ENCODE data around the gene TEX55. TPM values are rescaled to one million over a fixed set of nuclear protein-coding genes. Genes with fewer than 3 reads are reported as not detected.
"Not testable (repeated sequence)": the region's sequence is repeated elsewhere in the genome, so short reads cannot be mapped to it uniquely, and the experiment has no call there.

The TEX55 gene
- not detected for polyA plus RNA-seq
- long read RNA-seq, donor 1: 0 reads
- long read RNA-seq, donor 2: 0 reads
- long read RNA-seq, donor 3: 0 reads
- long read RNA-seq, donor 4: 0 reads
- long read RNA-seq, donor 5: 0 reads
- long read RNA-seq, donor 6: 0 reads
- long read RNA-seq, donor 7: 0 reads
- long read RNA-seq, donor 8: 0 reads
- long read RNA-seq, donor 9: 0 reads
- long read RNA-seq, donor 10: 0 reads
- long read RNA-seq, donor 11: 0 reads

DNA sequence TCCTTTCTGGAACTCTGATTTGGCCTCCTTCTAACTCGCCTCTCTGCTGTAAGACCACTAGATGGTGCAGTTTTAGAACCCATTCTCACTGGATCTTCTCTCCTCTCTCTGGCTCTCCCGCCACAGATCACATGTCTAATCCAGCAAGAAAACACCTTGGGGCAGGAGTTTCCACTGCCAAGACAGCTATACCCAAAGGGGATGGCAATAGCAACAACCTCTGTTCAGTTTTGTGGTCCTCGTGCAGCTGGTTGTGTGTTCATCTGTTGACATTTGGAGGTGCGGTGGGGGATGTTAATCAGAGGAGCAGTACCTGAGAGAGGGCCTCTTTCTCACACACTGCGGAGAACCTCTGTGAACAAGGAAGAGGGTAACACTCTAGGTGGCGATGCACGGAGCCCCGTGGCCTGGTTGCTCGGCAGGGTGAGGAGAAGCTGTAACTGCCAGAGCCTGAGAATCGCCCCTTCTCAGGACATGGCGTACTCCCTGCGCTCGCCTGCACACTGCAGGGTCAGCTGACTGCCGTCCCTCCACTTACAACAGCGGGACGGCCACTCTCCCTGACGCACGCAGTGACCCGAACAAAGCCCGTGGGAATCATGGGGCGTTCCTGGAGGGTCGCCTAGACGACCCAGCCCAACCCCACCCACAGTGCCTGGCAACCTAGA is at the start of gene TEX55:
TSS of gene TEX55 (plus strand) at position 666 of the 668 bp plus-strand sequence. CDS start 25 bp downstream, outside the sequence.
- Histone ChIP-seq H3K27me3 (ENCODE audit: control insufficient read depth, insufficient read depth, low read length) (no peaks in the 10 kb centered on the region), H3K27ac (ENCODE audit: low read length) (no peak within 1 kb of the TSS), H3K4me1 (ENCODE audit: control insufficient read depth, insufficient read depth, low read length) (no peaks in the 10 kb centered on the region), H3K9me3 (ENCODE audit: control insufficient read depth, low read depth, low read length) (no peaks in the 10 kb centered on the region), H3K4me3 (ENCODE audit: low read length) (no peak within 1 kb of the TSS), H3K36me3 (ENCODE audit: control insufficient read depth, insufficient read depth, low read length) (no peaks in the 10 kb centered on the region)
- 20% methylated on average over 1 of the region's 23 CpGs for WGBS (ENCODE audit: insufficient coverage, low lambda C conversion rate)
- peak; percentile 30 to 59 for DNase-seq

DNA sequence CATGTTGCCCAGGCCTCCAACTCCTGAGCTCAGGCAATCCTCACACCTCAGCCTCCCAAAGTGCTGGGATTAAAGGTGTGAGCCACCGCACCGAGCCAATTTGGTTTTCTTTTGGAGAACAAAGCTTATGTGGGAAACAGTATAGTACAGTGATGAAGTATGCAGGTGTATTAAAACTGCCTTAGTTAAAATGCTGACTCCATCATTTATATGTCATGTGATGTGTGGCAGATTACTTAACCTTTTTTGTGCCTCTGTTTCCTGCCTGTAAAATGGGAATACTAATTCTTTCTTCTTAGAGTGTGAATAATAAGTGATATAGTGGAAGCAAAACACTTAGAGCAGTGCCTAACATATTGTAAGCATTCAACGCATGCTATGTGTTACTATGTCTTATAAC is 48.0 kb upstream of the TEX55 start:
- DNase-seq: no peak
- Histone ChIP-seq H3K27ac (ENCODE audit: low read length) (no peak overlapping the region), H3K4me1 (ENCODE audit: control insufficient read depth, insufficient read depth, low read length) (no peaks in the 10 kb centered on the region), H3K9me3 (ENCODE audit: control insufficient read depth, low read depth, low read length) (no peaks in the 10 kb centered on the region), H3K36me3 (ENCODE audit: control insufficient read depth, insufficient read depth, low read length) (no peaks in the 10 kb centered on the region), H3K27me3 (ENCODE audit: control insufficient read depth, insufficient read depth, low read length) (no peaks in the 10 kb centered on the region), H3K4me3 (ENCODE audit: low read length) (no peak overlapping the region)
- WGBS (ENCODE audit: insufficient coverage, low lambda C conversion rate): no CpG with 5 or more reads among the region's 3 CpGs

DNA sequence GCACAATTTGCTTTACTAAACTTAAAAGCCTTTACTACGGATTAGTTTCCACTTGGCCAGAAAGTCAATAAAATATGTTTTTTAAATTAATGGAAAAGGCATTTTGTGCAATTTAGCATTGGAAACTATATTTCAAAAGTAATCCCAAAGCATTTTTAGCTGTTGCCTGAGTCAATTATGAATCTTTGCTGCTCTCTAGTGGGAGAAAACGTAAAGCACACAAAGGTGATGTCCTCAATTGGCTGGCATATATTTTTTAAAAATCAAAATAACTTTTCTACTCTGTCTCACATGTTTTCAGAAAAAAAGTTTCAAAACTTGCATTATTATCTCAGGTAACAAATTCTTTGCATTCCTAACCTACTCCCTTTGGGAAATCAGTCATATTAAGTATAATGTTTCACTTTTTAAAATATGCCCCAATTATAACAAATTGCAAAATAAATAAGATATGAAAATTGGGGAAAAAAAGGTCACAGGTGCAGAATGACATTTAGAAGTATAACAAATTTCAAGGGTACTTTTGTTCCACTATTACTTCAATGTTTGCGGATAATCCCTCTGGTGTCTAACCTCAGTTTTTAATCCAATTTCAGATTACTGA is 47.2 kb upstream of the TEX55 start:
- H3K27ac ChIP-seq (ENCODE audit: low read length): no peak overlapping the region
- H3K4me1 ChIP-seq (ENCODE audit: control insufficient read depth, insufficient read depth, low read length): no peaks in the 10 kb centered on the region
- no peak overlapping the region for H3K4me3 ChIP-seq (ENCODE audit: low read length)
- 7% methylated on average over 2 of the region's 3 CpGs for WGBS (ENCODE audit: insufficient coverage, low lambda C conversion rate)
- DNase-seq: peak in 1 of 2 donors; percentile 4
- H3K36me3 ChIP-seq (ENCODE audit: control insufficient read depth, insufficient read depth, low read length): no peaks in the 10 kb centered on the region
- no peaks in the 10 kb centered on the region for H3K27me3 ChIP-seq (ENCODE audit: control insufficient read depth, insufficient read depth, low read length)
- no peaks in the 10 kb centered on the region for H3K9me3 ChIP-seq (ENCODE audit: control insufficient read depth, low read depth, low read length)

DNA sequence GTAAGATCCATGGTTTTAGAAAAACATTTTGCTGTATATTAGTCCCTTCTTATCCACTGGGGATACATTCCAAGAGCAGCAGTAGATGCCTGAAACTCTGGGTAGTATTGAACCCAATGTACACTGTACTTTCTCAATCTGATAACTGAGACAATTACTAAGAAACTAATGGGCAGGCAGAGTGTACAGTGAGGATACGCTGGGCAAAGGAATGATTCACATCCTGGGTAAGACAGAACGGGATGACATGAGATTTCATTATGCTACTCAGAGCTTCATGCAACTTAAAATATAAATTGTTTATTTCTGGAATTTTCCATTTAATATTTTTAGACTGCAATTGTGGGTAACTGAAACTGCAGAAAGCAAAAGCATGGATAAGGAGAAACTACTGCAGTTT is 46.2 kb upstream of the TEX55 start:
- no peaks in the 10 kb centered on the region for H3K36me3 ChIP-seq (ENCODE audit: control insufficient read depth, insufficient read depth, low read length)
- no peaks in the 10 kb centered on the region for H3K4me1 ChIP-seq (ENCODE audit: control insufficient read depth, insufficient read depth, low read length)
- WGBS (ENCODE audit: insufficient coverage, low lambda C conversion rate): 80% methylated on average over 1 of the region's 2 CpGs
- no peak overlapping the region for H3K27ac ChIP-seq (ENCODE audit: low read length)
- H3K27me3 ChIP-seq (ENCODE audit: control insufficient read depth, insufficient read depth, low read length): no peaks in the 10 kb centered on the region
- no peaks in the 10 kb centered on the region for H3K9me3 ChIP-seq (ENCODE audit: control insufficient read depth, low read depth, low read length)
- DNase-seq: no peak
- no peak overlapping the region for H3K4me3 ChIP-seq (ENCODE audit: low read length)

DNA sequence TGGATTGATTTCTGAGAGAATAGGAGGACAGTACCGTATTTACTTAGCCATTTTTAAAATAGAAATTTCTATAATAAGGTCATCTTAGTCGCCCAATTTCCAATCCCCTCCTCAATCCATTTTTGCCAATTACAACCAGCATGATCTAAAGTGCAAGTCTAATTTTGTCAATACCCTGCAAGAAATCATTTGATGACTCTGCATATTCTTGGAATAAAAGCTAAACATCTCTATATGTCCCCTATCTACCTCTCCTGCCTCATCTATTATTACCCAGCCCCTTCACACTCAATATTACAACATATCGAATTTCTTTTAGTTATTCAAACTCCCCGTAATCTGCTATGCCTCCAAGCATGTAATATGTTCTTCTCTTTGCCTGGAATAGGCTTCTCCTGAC is 41.9 kb upstream of the TEX55 start:
- no peak overlapping the region for H3K4me3 ChIP-seq (ENCODE audit: low read length)
- no peaks in the 10 kb centered on the region for H3K4me1 ChIP-seq (ENCODE audit: control insufficient read depth, insufficient read depth, low read length)
- no peaks in the 10 kb centered on the region for H3K9me3 ChIP-seq (ENCODE audit: control insufficient read depth, low read depth, low read length)
- H3K36me3 ChIP-seq (ENCODE audit: control insufficient read depth, insufficient read depth, low read length): no peaks in the 10 kb centered on the region
- DNase-seq: no peak
- 93% methylated on average over 2 of the region's 4 CpGs for WGBS (ENCODE audit: insufficient coverage, low lambda C conversion rate)
- H3K27ac ChIP-seq (ENCODE audit: low read length): no peak overlapping the region
- H3K27me3 ChIP-seq (ENCODE audit: control insufficient read depth, insufficient read depth, low read length): no peaks in the 10 kb centered on the region

DNA sequence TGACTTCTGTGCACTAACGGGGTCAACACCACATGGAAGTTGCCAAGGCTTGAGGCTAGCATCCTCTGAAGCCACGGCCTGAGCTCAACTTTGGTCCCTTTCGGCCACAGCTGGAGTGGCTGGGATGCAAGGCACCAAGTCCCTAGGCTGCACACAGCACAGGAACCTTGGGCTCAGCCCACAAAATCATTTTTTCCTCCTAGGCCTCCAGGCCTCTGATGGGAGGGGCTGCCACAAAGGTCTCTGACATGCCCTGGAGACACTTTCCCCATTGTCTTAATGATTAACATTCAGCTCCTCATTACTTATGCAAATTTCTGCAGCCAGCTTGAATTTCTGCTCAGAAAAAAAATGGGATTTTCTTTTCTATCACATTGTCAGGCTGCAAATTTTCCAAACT is 27.6 kb upstream of the TEX55 start:
- WGBS (ENCODE audit: insufficient coverage, low lambda C conversion rate): no CpG with 5 or more reads among the region's 3 CpGs
- not testable (repeated sequence) for H3K36me3 ChIP-seq (ENCODE audit: control insufficient read depth, insufficient read depth, low read length); H3K4me1 ChIP-seq (ENCODE audit: control insufficient read depth, insufficient read depth, low read length); H3K27ac ChIP-seq (ENCODE audit: low read length); DNase-seq; H3K9me3 ChIP-seq (ENCODE audit: control insufficient read depth, low read depth, low read length); H3K27me3 ChIP-seq (ENCODE audit: control insufficient read depth, insufficient read depth, low read length); H3K4me3 ChIP-seq (ENCODE audit: low read length)

DNA sequence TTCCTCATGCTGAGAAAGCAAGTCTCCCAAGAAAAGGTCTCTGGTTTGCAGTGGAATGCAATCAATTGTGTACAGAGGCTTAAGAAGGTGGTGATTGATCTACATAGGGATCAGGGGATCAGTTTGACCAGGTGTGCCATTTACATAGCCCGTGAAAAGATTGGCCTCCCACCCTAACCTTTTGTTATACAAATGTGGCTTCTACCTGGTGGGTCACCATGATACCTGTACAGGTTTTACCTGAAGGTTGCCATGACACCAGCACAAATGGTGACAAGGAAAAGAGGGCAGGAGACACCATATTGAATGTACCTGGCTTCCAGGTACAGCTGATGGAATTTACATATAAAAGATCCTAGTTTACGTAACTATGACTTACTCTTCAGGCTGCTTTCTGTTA is 25.5 kb upstream of the TEX55 start:
- WGBS (ENCODE audit: insufficient coverage, low lambda C conversion rate): 100% methylated on average over 1 of the region's 2 CpGs

DNA sequence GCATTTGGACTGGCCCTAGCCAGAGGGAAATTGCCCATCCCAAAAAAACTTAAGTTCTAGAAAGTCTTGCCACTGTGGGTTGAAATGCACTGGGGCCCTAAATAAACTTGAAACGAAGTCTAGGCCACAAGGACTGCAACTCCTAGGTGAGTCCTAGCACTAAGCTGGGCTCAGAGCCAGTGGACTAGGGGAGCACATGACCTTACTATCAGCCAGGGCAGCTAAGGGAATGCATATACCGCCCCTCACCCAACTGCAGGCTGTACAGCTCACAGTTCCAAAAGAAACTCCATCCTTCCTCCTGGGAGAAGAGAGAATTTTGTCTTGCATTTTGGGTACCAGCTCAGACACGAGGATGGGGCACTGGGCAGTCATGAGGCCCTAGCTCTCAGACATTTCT is 23.6 kb upstream of the TEX55 start:
- no peak overlapping the region for H3K4me3 ChIP-seq (ENCODE audit: low read length)
- DNase-seq: no peak
- no peaks in the 10 kb centered on the region for H3K27me3 ChIP-seq (ENCODE audit: control insufficient read depth, insufficient read depth, low read length)
- no peaks in the 10 kb centered on the region for H3K4me1 ChIP-seq (ENCODE audit: control insufficient read depth, insufficient read depth, low read length)
- H3K9me3 ChIP-seq (ENCODE audit: control insufficient read depth, low read depth, low read length): no peaks in the 10 kb centered on the region
- H3K27ac ChIP-seq (ENCODE audit: low read length): no peak overlapping the region
- no CpG with 5 or more reads among the region's 3 CpGs for WGBS (ENCODE audit: insufficient coverage, low lambda C conversion rate)
- no peaks in the 10 kb centered on the region for H3K36me3 ChIP-seq (ENCODE audit: control insufficient read depth, insufficient read depth, low read length)

More for the DNA sequence above, 25.5 kb upstream of the TEX55 start:
- H3K4me1 ChIP-seq (ENCODE audit: control insufficient read depth, insufficient read depth, low read length): no peaks in the 10 kb centered on the region
- no peaks in the 10 kb centered on the region for H3K36me3 ChIP-seq (ENCODE audit: control insufficient read depth, insufficient read depth, low read length)
- no peak overlapping the region for H3K27ac ChIP-seq (ENCODE audit: low read length)
- no peak overlapping the region for H3K4me3 ChIP-seq (ENCODE audit: low read length)
- H3K27me3 ChIP-seq (ENCODE audit: control insufficient read depth, insufficient read depth, low read length): no peaks in the 10 kb centered on the region
- H3K9me3 ChIP-seq (ENCODE audit: control insufficient read depth, low read depth, low read length): no peaks in the 10 kb centered on the region
- no peak for DNase-seq

DNA sequence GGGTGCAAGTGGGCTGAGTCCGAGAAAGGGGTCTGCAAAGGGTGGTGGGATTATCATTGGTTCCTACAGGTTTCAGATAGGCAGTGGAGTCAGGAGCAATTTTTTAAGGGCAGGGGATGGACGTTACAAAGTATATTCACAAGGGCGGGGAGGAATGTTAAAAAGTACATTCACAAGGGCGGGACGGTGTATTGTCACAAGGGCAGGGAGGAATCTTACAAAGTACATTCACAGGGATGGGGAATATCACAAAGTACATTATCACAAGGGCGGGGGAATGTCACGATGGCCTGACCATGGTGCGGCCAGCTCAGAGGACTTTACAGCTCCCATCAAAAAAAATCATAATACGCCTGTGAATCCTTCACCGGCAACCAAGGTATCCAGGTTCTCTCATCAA is 20.6 kb upstream of the TEX55 start:
- 75% methylated on average over 2 of the region's 10 CpGs for WGBS (ENCODE audit: insufficient coverage, low lambda C conversion rate)
- Histone ChIP-seq H3K4me3 (ENCODE audit: low read length) (no peak overlapping the region), H3K27ac (ENCODE audit: low read length) (no peak overlapping the region), H3K9me3 (ENCODE audit: control insufficient read depth, low read depth, low read length) (no peaks in the 10 kb centered on the region), H3K27me3 (ENCODE audit: control insufficient read depth, insufficient read depth, low read length) (no peaks in the 10 kb centered on the region), H3K36me3 (ENCODE audit: control insufficient read depth, insufficient read depth, low read length) (no peaks in the 10 kb centered on the region), H3K4me1 (ENCODE audit: control insufficient read depth, insufficient read depth, low read length) (no peaks in the 10 kb centered on the region)
- DNase-seq: no peak

DNA sequence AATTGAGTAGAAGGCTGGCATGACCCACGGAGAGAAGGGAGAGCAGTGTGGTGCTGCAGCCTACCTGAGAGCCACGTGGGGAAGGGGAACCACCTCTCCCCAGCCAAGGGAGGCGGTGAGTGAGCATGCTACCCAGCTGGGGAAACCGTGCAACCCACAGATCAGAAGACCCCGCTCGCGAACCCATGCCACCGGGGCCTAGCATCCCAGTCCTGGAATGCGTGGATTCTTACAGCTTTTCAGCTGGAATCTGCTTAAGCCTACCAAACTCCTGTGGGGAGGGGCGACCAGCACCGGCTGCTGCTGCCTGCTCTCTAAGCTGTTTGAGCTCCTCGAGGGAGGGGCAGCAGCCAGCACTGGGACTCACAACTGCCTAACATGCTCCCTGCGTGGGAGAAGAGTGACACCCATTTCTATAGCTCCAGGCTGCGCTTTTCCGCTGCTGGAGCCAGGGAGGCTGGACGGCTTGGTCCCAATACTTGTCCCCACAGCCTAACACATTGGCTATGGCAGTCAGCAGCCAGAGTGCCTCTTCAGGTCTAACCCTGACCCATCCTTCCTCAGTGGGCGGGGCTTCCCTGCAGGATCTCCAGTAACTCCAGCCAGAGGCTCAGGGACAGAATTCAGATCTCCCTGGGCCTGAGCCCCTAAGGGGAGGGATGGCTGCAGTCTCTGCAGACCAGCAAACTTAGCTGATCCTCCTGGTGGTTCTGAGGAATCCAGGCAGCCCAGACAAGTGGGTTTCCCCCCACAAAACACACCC is 20.0 kb upstream of the TEX55 start:
- H3K4me3 ChIP-seq (ENCODE audit: low read length): no peak overlapping the region
- no peak overlapping the region for H3K27ac ChIP-seq (ENCODE audit: low read length)
- no CpG with 5 or more reads among the region's 17 CpGs for WGBS (ENCODE audit: insufficient coverage, low lambda C conversion rate)
- H3K27me3 ChIP-seq (ENCODE audit: control insufficient read depth, insufficient read depth, low read length): no peaks in the 10 kb centered on the region
- DNase-seq: no peak
- H3K4me1 ChIP-seq (ENCODE audit: control insufficient read depth, insufficient read depth, low read length): no peaks in the 10 kb centered on the region
- no peaks in the 10 kb centered on the region for H3K9me3 ChIP-seq (ENCODE audit: control insufficient read depth, low read depth, low read length)
- H3K36me3 ChIP-seq (ENCODE audit: control insufficient read depth, insufficient read depth, low read length): no peaks in the 10 kb centered on the region

Measured in large intestine (tissue), 12 donors.